Astrocyte (in vitro differentiated cells and primary cell): ENCODE results near the gene TOMM5.

Experiments used
- CTCF ChIP-seq: IDR thresholded peaks from 2 replicates; pipeline ENCODE4 v1.5.1; 2011; ENCODE audit warnings: low read depth, mild to moderate bottlenecking, inconsistent platforms, low read length, moderate library complexity; ENCODE audit not compliant: insufficient read depth
- EZH2 ChIP-seq: IDR thresholded peaks from 2 replicates; pipeline ENCODE4 v1.6.1; 2012; ENCODE audit warnings: mild to moderate bottlenecking, low read length, inconsistent platforms; ENCODE audit not compliant: insufficient read depth

- TF ChIP-seq CTCF (no peak), EZH2 (no peak)
Measured at GRCh38 chr9:37542488-37542887, 49.9 kb downstream of the TOMM5 start.
